HCT116 (cell line): ENCODE measurements around the gene MEIS1. TPM values are rescaled to one million over a fixed set of nuclear protein-coding genes. Genes with fewer than 3 reads are reported as not detected.

Source experiments
- ATAC-seq: fragments of 200-7000 bp; cut with Tn5 transposase; 2 replicates; pipeline ENCODE4 v1.9.1; 2020; ENCODE audit warnings: mild to moderate bottlenecking, moderate library complexity
- BruUV-seq: library from RNA; stranded (reverse); fragments of 400-500 nt; replicated peaks from 2 replicates; lab custom pipeline; 2021; lab: Mats Ljungman, UMichigan
- CTCF ChIA-PET: fragments of 300-600 bp; sonication (Branson Sonifier 250); formaldehyde crosslinking; loops from one replicate; lab custom pipeline; 2021; ENCODE audit warnings: antibody characterized with exemption; lab: Charles Lee
- POLR2A ChIA-PET: fragments of 300-600, 350-600 bp; sonication (Branson Sonifier 250); formaldehyde crosslinking; loops from one replicate; lab custom pipeline; 2021; ENCODE audit warnings: antibody characterized with exemption; lab: Charles Lee
- RAD21 ChIA-PET, 2 experiments: fragments of 300-600 bp; sonication (Branson Sonifier 250); formaldehyde crosslinking; loops; one replicate each; lab custom pipeline; 2023; ENCODE audit warnings: low total read pairs in 2 of 2; ENCODE audit not compliant: uncharacterized antibody in 2 of 2, unreplicated experiment in 2 of 2, low non-redundant PET in 1 of 2; lab: Charles Lee
- DNase-seq: peaks from one replicate; pipeline ENCODE4 v3.0.0-alpha.2; 2010; ENCODE audit warnings: low read depth, low spot score
- H2AFZ ChIP-seq: fragments of 200-600 bp; shearing (Covaris generic), sonication (generic); 2 replicates; pipeline ENCODE4 v1.6.1; 2017; ENCODE audit warnings: low read depth, mixed run types, mixed read lengths, antibody characterized with exemption, low read length; ENCODE audit not compliant: poor library complexity, severe bottlenecking
- H3K27ac ChIP-seq: 2 replicates; pipeline ENCODE4 v1.5.1; 2012; ENCODE audit warnings: low read depth, low read length
- H3K27me3 ChIP-seq: fragments of 200-600 bp; sonication (generic); 2 replicates; pipeline ENCODE4 v1.6.1; 2016; ENCODE audit warnings: mixed run types, low read length, mixed read lengths; ENCODE audit not compliant: insufficient read depth
- H3K36me3 ChIP-seq, 2 experiments: fragments of 200-500 bp in 1 of 2; fragments of 200-600 bp in 1 of 2; sonication (Bioruptor generic) in 1 of 2; sonication (generic) in 1 of 2; 2 replicates each; pipeline versions ENCODE4 v1.5.1 to v1.6.1; 2014 to 2016; ENCODE audit warnings: low read length in 2 of 2, inconsistent platforms in 1 of 2, mixed read lengths in 1 of 2, mixed run types in 1 of 2; ENCODE audit not compliant: insufficient read depth in 2 of 2, control insufficient read depth in 1 of 2
- H3K4me1 ChIP-seq, 2 experiments: fragments of 200-600 bp in 1 of 2; sonication (generic) in 1 of 2; 2 replicates each; pipeline versions ENCODE4 v1.5.1 to v1.6.1; 2012 to 2017; ENCODE audit warnings: low read length in 2 of 2, inconsistent platforms in 1 of 2, mild to moderate bottlenecking in 1 of 2, mixed read lengths in 1 of 2, mixed run types in 1 of 2, moderate library complexity in 1 of 2; ENCODE audit not compliant: insufficient read depth in 2 of 2, control insufficient read depth in 1 of 2
- H3K4me2 ChIP-seq: fragments of 200-600 bp; sonication (generic); 2 replicates; pipeline ENCODE4 v1.6.1; 2017; ENCODE audit warnings: mixed run types, low read length, mixed read lengths
- H3K4me3 ChIP-seq, 2 experiments: fragments of 200-600 bp in 1 of 2; sonication (generic) in 1 of 2; replicated peaks in 1 of 2; 2 replicates each; pipeline ENCODE4 v1.5.1; 2011 to 2016; ENCODE audit warnings: low read length in 2 of 2, control low read depth in 1 of 2, low read depth in 1 of 2, mild to moderate bottlenecking in 1 of 2, mixed read lengths in 1 of 2, mixed run types in 1 of 2
- H3K79me2 ChIP-seq: fragments of 200-600 bp; sonication (generic); 2 replicates; pipeline ENCODE4 v1.6.1; 2017; ENCODE audit warnings: mild to moderate bottlenecking, mixed run types, low read length, moderate library complexity, mixed read lengths; ENCODE audit not compliant: insufficient read depth
- H3K9ac ChIP-seq: fragments of 200-600 bp; sonication (generic); 2 replicates; pipeline ENCODE4 v1.6.1; 2016; ENCODE audit warnings: low read length, mixed read lengths
- H3K9me2 ChIP-seq: fragments of 200-600 bp; sonication (generic), shearing (Covaris generic); 2 replicates; pipeline ENCODE4 v1.6.1; 2017; ENCODE audit warnings: mixed run types, mild to moderate bottlenecking, moderate library complexity; ENCODE audit not compliant: insufficient read depth
- H3K9me3 ChIP-seq, 2 experiments: fragments of 200-500 bp in 1 of 2; fragments of 200-600 bp in 1 of 2; sonication (Bioruptor generic) in 1 of 2; sonication (generic) in 1 of 2; 2 replicates each; pipeline ENCODE4 v1.6.1; 2014 to 2017; ENCODE audit warnings: low read length in 2 of 2, mixed read lengths in 2 of 2, inconsistent platforms in 1 of 2, low read depth in 1 of 2, mild to moderate bottlenecking in 1 of 2, mixed run types in 1 of 2, moderate library complexity in 1 of 2; ENCODE audit not compliant: control insufficient read depth in 1 of 2, insufficient read depth in 1 of 2
- H4K20me1 ChIP-seq: fragments of 200-600 bp; sonication (generic), shearing (Covaris generic); 2 replicates; pipeline ENCODE4 v1.6.1; 2017; ENCODE audit warnings: mixed run types, mild to moderate bottlenecking, moderate library complexity; ENCODE audit not compliant: insufficient read depth
- CBX3 ChIP-seq: IDR thresholded peaks from 2 replicates; pipeline ENCODE4 v1.6.1; 2012; ENCODE audit warnings: low read depth
- CEBPB ChIP-seq: IDR thresholded peaks from 2 replicates; pipeline ENCODE4 v1.6.1; 2012; ENCODE audit warnings: low read depth
- EGR1 ChIP-seq: IDR thresholded peaks from 2 replicates; pipeline ENCODE4 v1.6.1; 2012; ENCODE audit warnings: low read depth
- EZH2 ChIP-seq: fragments of 200-600 bp; sonication (generic); IDR thresholded peaks from 2 replicates; pipeline ENCODE4 v1.6.1; 2017; ENCODE audit warnings: antibody characterized with exemption, mixed run types
- EZH2phosphoT487 ChIP-seq: fragments of 200-600 bp; IDR thresholded peaks from 2 replicates; pipeline ENCODE4 v1.6.1; 2018; ENCODE audit warnings: antibody characterized with exemption, borderline replicate concordance
- JUND ChIP-seq: IDR thresholded peaks from 2 replicates; pipeline ENCODE4 v1.6.1; 2012
- POLR2A ChIP-seq: IDR thresholded peaks from 2 replicates; pipeline ENCODE4 v1.7.0; 2011; ENCODE audit warnings: borderline replicate concordance; ENCODE audit not compliant: insufficient read depth, insufficient read length; ENCODE audit errors: extremely low read depth
- RAD21 ChIP-seq: IDR thresholded peaks from 2 replicates; pipeline ENCODE4 v1.6.1; 2012; ENCODE audit warnings: low read depth, mild to moderate bottlenecking
- SIN3A ChIP-seq: IDR thresholded peaks from 2 replicates; pipeline ENCODE4 v1.6.1; 2012; ENCODE audit warnings: low read depth
- SRF ChIP-seq: IDR thresholded peaks from 2 replicates; pipeline ENCODE4 v1.6.1; 2012; ENCODE audit warnings: low read depth
- TCF7L2 ChIP-seq: IDR thresholded peaks from 2 replicates; pipeline ENCODE4 v1.7.0; 2011; ENCODE audit warnings: borderline replicate concordance, inconsistent platforms; ENCODE audit not compliant: insufficient read depth, insufficient read length; ENCODE audit errors: extremely low read depth
- YY1 ChIP-seq: IDR thresholded peaks from 2 replicates; pipeline ENCODE4 v1.6.1; 2011; ENCODE audit warnings: low read length, low read depth, moderate library complexity, mild to moderate bottlenecking; ENCODE audit not compliant: insufficient replicate concordance; ENCODE audit errors: extremely low read depth
- ZNF274 ChIP-seq: fragments of 200-500 bp; sonication (Bioruptor generic); IDR thresholded peaks from 2 replicates; pipeline ENCODE4 v1.6.1; 2014; ENCODE audit warnings: mild to moderate bottlenecking, low read depth, low read length, inconsistent platforms
- intact Hi-C: fragments of 100-400 bp; cut with micrococcal nuclease; formaldehyde crosslinking; loops from 2 replicates; pipeline ENCODE4 v1.10.0; 2022
- total RNA-seq: library from RNA; stranded (reverse); gene quantifications from one replicate; pipeline ENCODE4 v1.2.1, GENCODE V29; 2021; ENCODE audit not compliant: unreplicated experiment
- TF ChIP-seq, protein P1 (sequence below): IDR thresholded peaks from 2 replicates; pipeline ENCODE4 v1.6.1; 2012
- TF ChIP-seq, protein P2 (sequence below): IDR thresholded peaks from 2 replicates; pipeline ENCODE4 v1.6.1; 2012; ENCODE audit warnings: low read depth
- TF ChIP-seq, protein P3 (sequence below): IDR thresholded peaks from 2 replicates; pipeline ENCODE4 v1.6.1; 2012
- TF ChIP-seq, protein P4 (sequence below), 3 experiments: fragments of 200-600 bp in 1 of 3; sonication (generic) in 1 of 3; IDR thresholded peaks in 2 of 3; conservative IDR thresholded peaks in 1 of 3; 2 replicates each; pipeline ENCODE4 v1.5.1; 2012 to 2017; ENCODE audit warnings: low read depth in 2 of 3, low read length in 2 of 3, antibody characterized with exemption in 1 of 3, borderline replicate concordance in 1 of 3, control low read depth in 1 of 3, mild to moderate bottlenecking in 1 of 3, mixed read lengths in 1 of 3, mixed run types in 1 of 3, moderate library complexity in 1 of 3; ENCODE audit not compliant: insufficient read depth in 1 of 3

The MEIS1 gene
- total RNA-seq, 1 experiment from 2014 or later = 0.32 TPM

DNA sequence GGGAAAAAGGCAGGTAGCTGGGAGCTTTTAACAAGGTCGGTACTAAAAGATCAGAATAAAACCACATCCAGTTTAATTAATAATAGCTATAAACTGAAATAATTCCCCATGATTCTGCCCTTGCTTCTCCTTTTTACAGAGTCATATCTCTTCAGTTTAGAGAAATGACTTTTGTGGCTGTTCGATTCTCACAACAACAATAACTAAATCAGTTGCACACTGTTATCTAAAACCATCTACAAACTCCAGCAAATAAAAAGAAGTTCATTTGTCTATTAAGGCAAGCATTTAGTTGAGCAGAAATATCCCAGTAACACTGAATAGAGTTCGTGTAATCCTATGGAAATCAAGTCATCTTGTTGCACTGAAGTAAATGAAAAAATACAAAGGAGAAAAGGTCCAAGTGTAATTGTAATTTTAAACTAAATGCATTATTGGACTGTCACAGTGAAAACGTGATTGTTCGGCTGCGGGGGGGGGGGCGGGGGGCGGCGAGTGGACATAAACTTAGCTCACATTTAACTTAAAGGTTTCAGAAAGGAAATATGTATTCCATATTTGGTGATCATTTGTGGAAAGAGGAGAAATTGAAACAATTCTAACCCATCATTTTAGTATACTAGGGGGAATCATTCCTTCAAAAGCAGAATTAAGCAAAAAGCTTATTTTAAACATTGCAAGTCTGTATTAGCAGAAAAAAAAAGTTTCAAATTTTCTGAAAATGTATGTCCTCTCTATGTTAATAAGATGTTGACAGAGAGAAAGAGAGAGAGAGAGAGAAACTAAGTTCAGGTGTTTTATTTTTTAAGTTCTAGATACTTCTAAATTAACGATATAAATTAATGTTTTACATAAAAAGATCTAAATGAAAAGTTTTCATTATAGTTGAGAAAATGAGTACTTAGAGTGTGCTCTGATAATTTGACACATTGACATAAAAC lies 144.5 kb downstream of the MEIS1 start:
- ChIA-PET CTCF (no interaction called here), POLR2A (no interaction called here), RAD21 (no interaction called here)
- H3K79me2 ChIP-seq = no peaks in the 10 kb centered on the region
- no peaks in the 10 kb centered on the region; a peak in 1 of 4 replicates for H3K9me3 ChIP-seq
- no peak overlapping the region for H3K4me2 ChIP-seq
- H2AFZ ChIP-seq = no peak overlapping the region
- TF ChIP-seq, protein P1, sequence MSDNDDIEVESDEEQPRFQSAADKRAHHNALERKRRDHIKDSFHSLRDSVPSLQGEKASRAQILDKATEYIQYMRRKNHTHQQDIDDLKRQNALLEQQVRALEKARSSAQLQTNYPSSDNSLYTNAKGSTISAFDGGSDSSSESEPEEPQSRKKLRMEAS = no peak
- no peak for TF ChIP-seq EZH2phosphoT487
- no peak for TF ChIP-seq POLR2A
- TF ChIP-seq RAD21 = no peak
- TF ChIP-seq SIN3A = no peak
- TF ChIP-seq SRF = no peak
- TF ChIP-seq, protein P2, sequence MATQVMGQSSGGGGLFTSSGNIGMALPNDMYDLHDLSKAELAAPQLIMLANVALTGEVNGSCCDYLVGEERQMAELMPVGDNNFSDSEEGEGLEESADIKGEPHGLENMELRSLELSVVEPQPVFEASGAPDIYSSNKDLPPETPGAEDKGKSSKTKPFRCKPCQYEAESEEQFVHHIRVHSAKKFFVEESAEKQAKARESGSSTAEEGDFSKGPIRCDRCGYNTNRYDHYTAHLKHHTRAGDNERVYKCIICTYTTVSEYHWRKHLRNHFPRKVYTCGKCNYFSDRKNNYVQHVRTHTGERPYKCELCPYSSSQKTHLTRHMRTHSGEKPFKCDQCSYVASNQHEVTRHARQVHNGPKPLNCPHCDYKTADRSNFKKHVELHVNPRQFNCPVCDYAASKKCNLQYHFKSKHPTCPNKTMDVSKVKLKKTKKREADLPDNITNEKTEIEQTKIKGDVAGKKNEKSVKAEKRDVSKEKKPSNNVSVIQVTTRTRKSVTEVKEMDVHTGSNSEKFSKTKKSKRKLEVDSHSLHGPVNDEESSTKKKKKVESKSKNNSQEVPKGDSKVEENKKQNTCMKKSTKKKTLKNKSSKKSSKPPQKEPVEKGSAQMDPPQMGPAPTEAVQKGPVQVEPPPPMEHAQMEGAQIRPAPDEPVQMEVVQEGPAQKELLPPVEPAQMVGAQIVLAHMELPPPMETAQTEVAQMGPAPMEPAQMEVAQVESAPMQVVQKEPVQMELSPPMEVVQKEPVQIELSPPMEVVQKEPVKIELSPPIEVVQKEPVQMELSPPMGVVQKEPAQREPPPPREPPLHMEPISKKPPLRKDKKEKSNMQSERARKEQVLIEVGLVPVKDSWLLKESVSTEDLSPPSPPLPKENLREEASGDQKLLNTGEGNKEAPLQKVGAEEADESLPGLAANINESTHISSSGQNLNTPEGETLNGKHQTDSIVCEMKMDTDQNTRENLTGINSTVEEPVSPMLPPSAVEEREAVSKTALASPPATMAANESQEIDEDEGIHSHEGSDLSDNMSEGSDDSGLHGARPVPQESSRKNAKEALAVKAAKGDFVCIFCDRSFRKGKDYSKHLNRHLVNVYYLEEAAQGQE = no peak
- no peak for TF ChIP-seq TCF7L2
- no peak for TF ChIP-seq YY1
- TF ChIP-seq ZNF274 = no peak
- no peak for TF ChIP-seq CEBPB
- TF ChIP-seq EGR1 = no peak
- TF ChIP-seq CBX3 = no peak
- TF ChIP-seq, protein P3, sequence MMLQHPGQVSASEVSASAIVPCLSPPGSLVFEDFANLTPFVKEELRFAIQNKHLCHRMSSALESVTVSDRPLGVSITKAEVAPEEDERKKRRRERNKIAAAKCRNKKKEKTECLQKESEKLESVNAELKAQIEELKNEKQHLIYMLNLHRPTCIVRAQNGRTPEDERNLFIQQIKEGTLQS = no peak
- TF ChIP-seq JUND = no peak
- TF ChIP-seq EZH2 = no peak
- TF ChIP-seq, protein P4, sequence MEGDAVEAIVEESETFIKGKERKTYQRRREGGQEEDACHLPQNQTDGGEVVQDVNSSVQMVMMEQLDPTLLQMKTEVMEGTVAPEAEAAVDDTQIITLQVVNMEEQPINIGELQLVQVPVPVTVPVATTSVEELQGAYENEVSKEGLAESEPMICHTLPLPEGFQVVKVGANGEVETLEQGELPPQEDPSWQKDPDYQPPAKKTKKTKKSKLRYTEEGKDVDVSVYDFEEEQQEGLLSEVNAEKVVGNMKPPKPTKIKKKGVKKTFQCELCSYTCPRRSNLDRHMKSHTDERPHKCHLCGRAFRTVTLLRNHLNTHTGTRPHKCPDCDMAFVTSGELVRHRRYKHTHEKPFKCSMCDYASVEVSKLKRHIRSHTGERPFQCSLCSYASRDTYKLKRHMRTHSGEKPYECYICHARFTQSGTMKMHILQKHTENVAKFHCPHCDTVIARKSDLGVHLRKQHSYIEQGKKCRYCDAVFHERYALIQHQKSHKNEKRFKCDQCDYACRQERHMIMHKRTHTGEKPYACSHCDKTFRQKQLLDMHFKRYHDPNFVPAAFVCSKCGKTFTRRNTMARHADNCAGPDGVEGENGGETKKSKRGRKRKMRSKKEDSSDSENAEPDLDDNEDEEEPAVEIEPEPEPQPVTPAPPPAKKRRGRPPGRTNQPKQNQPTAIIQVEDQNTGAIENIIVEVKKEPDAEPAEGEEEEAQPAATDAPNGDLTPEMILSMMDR (IDR thresholded peaks at IDR 0.05 in 2 of 3, conservative IDR thresholded peaks at IDR 0.05 in 1 of 3; ENCODE audit: borderline replicate concordance in 1 of 3, insufficient read depth in 1 of 3, low read depth in 2 of 3, low read length in 2 of 3) = no peak
- H3K27ac ChIP-seq = no peak overlapping the region
- no TSS peak for BruUV-seq
- no peaks in the 10 kb centered on the region for H4K20me1 ChIP-seq
- H3K27me3 ChIP-seq = no peaks in the 10 kb centered on the region
- ATAC-seq = no peak
- intact Hi-C loops = no loop called here
- H3K4me3 ChIP-seq = no peak overlapping the region
- H3K36me3 ChIP-seq = no peaks in the 10 kb centered on the region
- H3K9me2 ChIP-seq = no peaks in the 10 kb centered on the region
- H3K4me1 ChIP-seq = no peaks in the 10 kb centered on the region
- no peak overlapping the region for H3K9ac ChIP-seq
- DNase-seq = no peak
